Endothelial cell of umbilical vein (primary cell): ENCODE measurements around the gene MYT1. TPM values are rescaled to one million over a fixed set of nuclear protein-coding genes. Genes with fewer than 3 reads are reported as not detected.

Experiments used
- BruUV-seq: library from RNA; stranded (reverse); fragments of 400-500 nt; replicated peaks from 2 replicates; lab custom pipeline; 2021; lab: Mats Ljungman, UMichigan
- CTCF ChIA-PET: fragments of 300-600, 350-600 bp; sonication (Branson Sonifier 250); formaldehyde crosslinking; loops from one replicate; lab custom pipeline; 2021; ENCODE audit warnings: antibody characterized with exemption, inconsistent platforms; lab: Charles Lee
- POLR2A ChIA-PET: fragments of 300-600, 350-600 bp; sonication (Branson Sonifier 250); formaldehyde crosslinking; loops from one replicate; lab custom pipeline; 2021; ENCODE audit warnings: antibody characterized with exemption, inconsistent platforms; lab: Charles Lee
- DNase-seq: peaks from one replicate; pipeline ENCODE4 v3.0.0-alpha.2; 2011; ENCODE audit warnings: low read depth, low spot score
- FAIRE-seq: peaks from 2 replicates; lab custom pipeline; 2011; peaks lifted over from hg19 to GRCh38; lab: Jason Lieb, UNC
- H2AFZ ChIP-seq: 2 replicates; pipeline ENCODE4 v1.6.0; 2012; ENCODE audit warnings: low read depth, low read length, control low read depth, inconsistent platforms
- H3K27ac ChIP-seq: 2 replicates; pipeline ENCODE4 v1.5.1; 2011; ENCODE audit warnings: low read depth, mild to moderate bottlenecking, control low read depth, low read length, moderate library complexity; ENCODE audit not compliant: insufficient read depth
- H3K27me3 ChIP-seq, 2 experiments: 2 replicates each; pipeline versions ENCODE4 v1.6.0 to v1.6.1; 2011; ENCODE audit warnings: low read length in 2 of 2, mixed read lengths in 1 of 2; ENCODE audit not compliant: control insufficient read depth in 2 of 2, insufficient read depth in 2 of 2
- H3K36me3 ChIP-seq, 2 experiments: 2 replicates in 1 of 2; 3 replicates in 1 of 2; pipeline ENCODE4 v1.5.1; 2011; ENCODE audit warnings: low read length in 2 of 2, mild to moderate bottlenecking in 1 of 2, moderate library complexity in 1 of 2; ENCODE audit not compliant: control insufficient read depth in 2 of 2, insufficient read depth in 2 of 2; ENCODE audit errors: extremely low read depth in 1 of 2
- H3K4me1 ChIP-seq: 3 replicates; pipeline ENCODE4 v1.5.1; 2011; ENCODE audit warnings: mild to moderate bottlenecking, low read length; ENCODE audit not compliant: control insufficient read depth, insufficient read depth; ENCODE audit errors: extremely low read depth
- H3K4me2 ChIP-seq: 2 replicates; pipeline ENCODE4 v1.6.1; 2011; ENCODE audit warnings: low read length, control low read depth, mixed read lengths; ENCODE audit not compliant: insufficient read depth
- H3K4me3 ChIP-seq, 3 experiments: fragments of 200-600 bp in 1 of 3; sonication (generic), shearing (Covaris generic) in 1 of 3; replicated peaks in 1 of 3; 2 replicates each; pipeline ENCODE4 v1.5.1; 2011 to 2016; ENCODE audit warnings: control low read depth in 3 of 3, low read length in 3 of 3, mild to moderate bottlenecking in 2 of 3, inconsistent platforms in 1 of 3, low read depth in 1 of 3, moderate library complexity in 1 of 3; ENCODE audit not compliant: insufficient read depth in 1 of 3
- H3K79me2 ChIP-seq: 2 replicates; pipeline ENCODE4 v1.6.0; 2012; ENCODE audit warnings: low read length, inconsistent platforms; ENCODE audit not compliant: control insufficient read depth, insufficient read depth
- H3K9ac ChIP-seq: replicated peaks from 2 replicates; pipeline ENCODE3; 2011; ENCODE audit warnings: low read length, control low read depth; ENCODE audit not compliant: insufficient read depth; ENCODE audit errors: extremely low read depth
- H3K9me1 ChIP-seq: replicated peaks from 3 replicates; pipeline ENCODE4 v1.6.0; 2011; ENCODE audit warnings: mild to moderate bottlenecking, low read length; ENCODE audit not compliant: control insufficient read depth, insufficient read depth; ENCODE audit errors: extremely low read depth
- H3K9me3 ChIP-seq: replicated peaks from 2 replicates; pipeline ENCODE4 v1.5.1; 2012; ENCODE audit warnings: low read length, inconsistent platforms; ENCODE audit not compliant: control insufficient read depth, insufficient read depth
- H4K20me1 ChIP-seq: replicated peaks from 2 replicates; pipeline ENCODE3; 2011; ENCODE audit warnings: mild to moderate bottlenecking, low read length; ENCODE audit not compliant: control insufficient read depth, insufficient read depth; ENCODE audit errors: extremely low read depth
- EZH2 ChIP-seq: IDR thresholded peaks from 2 replicates; pipeline ENCODE4 v1.6.1; 2012; ENCODE audit warnings: borderline replicate concordance, low read depth, mild to moderate bottlenecking, moderate library complexity, low read length, inconsistent platforms; ENCODE audit not compliant: severe bottlenecking
- FOS ChIP-seq: IDR thresholded peaks from 2 replicates; pipeline ENCODE4 v1.6.1; 2011; ENCODE audit warnings: mild to moderate bottlenecking, low read length, moderate library complexity, borderline replicate concordance; ENCODE audit not compliant: insufficient read depth
- GATA2 ChIP-seq: IDR thresholded peaks from 2 replicates; pipeline ENCODE4 v1.7.0; 2011; ENCODE audit warnings: low read depth, mild to moderate bottlenecking, moderate library complexity, mixed read lengths, low read length; ENCODE audit not compliant: insufficient read length, insufficient read depth
- JUN ChIP-seq: IDR thresholded peaks from 2 replicates; pipeline ENCODE4 v1.6.1; 2011; ENCODE audit warnings: borderline replicate concordance, low read depth; ENCODE audit not compliant: insufficient read length, insufficient read depth
- MAX ChIP-seq: IDR thresholded peaks from 2 replicates; pipeline ENCODE4 v1.6.1; 2011; ENCODE audit not compliant: insufficient read depth, insufficient read length
- MYC ChIP-seq: IDR thresholded peaks from one replicate; pipeline ENCODE4 v1.6.1; 2011; ENCODE audit warnings: mild to moderate bottlenecking, low read depth, low read length
- POLR2A ChIP-seq: IDR thresholded peaks from 2 replicates; pipeline ENCODE4 v1.6.1; 2012; ENCODE audit warnings: low read depth, mild to moderate bottlenecking, control low read depth, low read length
- POLR2AphosphoS5 ChIP-seq: IDR thresholded peaks from 2 replicates; pipeline ENCODE4 v1.6.1; 2012; ENCODE audit warnings: low read depth, mild to moderate bottlenecking, control low read depth, low read length, moderate library complexity; ENCODE audit not compliant: insufficient read depth
- dilution Hi-C: fragments of 300-500 bp; cut with MboI; formaldehyde crosslinking; loops from one replicate; pipeline ENCODE4 v1.15.0; 2019; ENCODE audit warnings: low sequenced_read_pairs; ENCODE audit not compliant: extremely low pct_ligation_motif_present
- intact Hi-C: fragments of 100-400 bp; cut with micrococcal nuclease; formaldehyde crosslinking; loops from one replicate; pipeline ENCODE4 v1.10.0; 2022
- polyA plus RNA-seq, 4 experiments: library from polyadenylated mRNA; depleted of rRNA in 3 of 4; stranded (reverse) in 3 of 4; unstranded in 1 of 4; fragments of >200 nt; gene quantifications; 2 replicates each; pipeline versions ENCODE4 v1.2.1 to v1.2.3, GENCODE V29; 2011 to 2012; ENCODE audit warnings: missing spikeins in 1 of 4
- total RNA-seq: library from RNA; stranded (reverse); gene quantifications from 2 replicates; pipeline ENCODE4 v1.2.3, GENCODE V29; 2021
- TF ChIP-seq, protein P1 (sequence below), 2 donors: IDR thresholded peaks; 1 replicate in 1 of 2; 2 replicates in 1 of 2; pipeline ENCODE4 v1.5.1; 2011; ENCODE audit warnings: low read length in 2 of 2, mild to moderate bottlenecking in 2 of 2, moderate library complexity in 2 of 2, control low read depth in 1 of 2, inconsistent platforms in 1 of 2, low read depth in 1 of 2; ENCODE audit not compliant: insufficient read depth in 1 of 2; ENCODE audit errors: extremely low read depth in 1 of 2

MYT1 gene
- total and polyA plus RNA-seq, 2 donors (not counting 3 experiments of a cell fraction or from before 2014, with no cell fraction given), result not detected

- H3K9me1 ChIP-seq, result no peaks in the 10 kb centered on the region
- DNase-seq (no peak), FAIRE-seq (no peak)
- BruUV-seq, result no TSS peak
- H3K9me3 ChIP-seq, result no peaks in the 10 kb centered on the region
- intact Hi-C loops (no loop called here), dilution Hi-C loops (no loop called here)
- CTCF ChIA-PET, result interaction anchor here (1.5 kb wide), 1 partner anchor 9 kb away, joined by 6 read pairs; the partner anchor contains the start of gene PCMTD2
- no peaks in the 10 kb centered on the region for H3K36me3 ChIP-seq
- POLR2A ChIA-PET, result no interaction called here
- H3K4me3 ChIP-seq, result no peak overlapping the region
- H3K79me2 ChIP-seq, result no peaks in the 10 kb centered on the region
- no peak overlapping the region for H3K4me2 ChIP-seq
- H3K4me1 ChIP-seq, result no peaks in the 10 kb centered on the region
- no peak overlapping the region for H3K9ac ChIP-seq
- no peaks in the 10 kb centered on the region for H4K20me1 ChIP-seq
- no peak for TF ChIP-seq MYC
- TF ChIP-seq POLR2AphosphoS5, result no peak
- no peak for TF ChIP-seq FOS
- no peak for TF ChIP-seq MAX
- TF ChIP-seq POLR2A, result no peak
- no peak for TF ChIP-seq EZH2
- TF ChIP-seq, protein P1, sequence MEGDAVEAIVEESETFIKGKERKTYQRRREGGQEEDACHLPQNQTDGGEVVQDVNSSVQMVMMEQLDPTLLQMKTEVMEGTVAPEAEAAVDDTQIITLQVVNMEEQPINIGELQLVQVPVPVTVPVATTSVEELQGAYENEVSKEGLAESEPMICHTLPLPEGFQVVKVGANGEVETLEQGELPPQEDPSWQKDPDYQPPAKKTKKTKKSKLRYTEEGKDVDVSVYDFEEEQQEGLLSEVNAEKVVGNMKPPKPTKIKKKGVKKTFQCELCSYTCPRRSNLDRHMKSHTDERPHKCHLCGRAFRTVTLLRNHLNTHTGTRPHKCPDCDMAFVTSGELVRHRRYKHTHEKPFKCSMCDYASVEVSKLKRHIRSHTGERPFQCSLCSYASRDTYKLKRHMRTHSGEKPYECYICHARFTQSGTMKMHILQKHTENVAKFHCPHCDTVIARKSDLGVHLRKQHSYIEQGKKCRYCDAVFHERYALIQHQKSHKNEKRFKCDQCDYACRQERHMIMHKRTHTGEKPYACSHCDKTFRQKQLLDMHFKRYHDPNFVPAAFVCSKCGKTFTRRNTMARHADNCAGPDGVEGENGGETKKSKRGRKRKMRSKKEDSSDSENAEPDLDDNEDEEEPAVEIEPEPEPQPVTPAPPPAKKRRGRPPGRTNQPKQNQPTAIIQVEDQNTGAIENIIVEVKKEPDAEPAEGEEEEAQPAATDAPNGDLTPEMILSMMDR (IDR thresholded peaks at IDR 0.05; ENCODE audit: extremely low read depth in 1 of 2, insufficient read depth in 1 of 2, low read depth in 1 of 2, low read length in 2 of 2), result no peak
- no peak for TF ChIP-seq GATA2
- TF ChIP-seq JUN, result no peak
- no peak overlapping the region for H3K27ac ChIP-seq
- no peak overlapping the region for H2AFZ ChIP-seq
- peaks cover 4 to 19% of the 10 kb centered on the region in 2 experiments for H3K27me3 ChIP-seq
Observed at GRCh38 chr20:64246616-64247306, 82.5 kb downstream of the MYT1 start.
